Adipocyte (in vitro differentiated cells): ENCODE results near the gene NFASC.

ENCODE experiments used
- DNase-seq: peaks from one replicate; pipeline ENCODE4 v3.0.0-alpha.2; 2015; ENCODE audit warnings: low read depth
- H3K27me3 ChIP-seq: replicated peaks from 2 replicates; pipeline ENCODE4 v1.7.0; 2013; ENCODE audit warnings: mild to moderate bottlenecking, low read length, moderate library complexity; ENCODE audit not compliant: control insufficient read depth, insufficient read depth
- H3K36me3 ChIP-seq: 2 replicates; pipeline ENCODE4 v1.7.0; 2013; ENCODE audit warnings: low read length, mild to moderate bottlenecking, moderate library complexity; ENCODE audit not compliant: control insufficient read depth, insufficient read depth, severe bottlenecking
- H3K4me1 ChIP-seq: 2 replicates; pipeline ENCODE4 v1.7.0; 2013; ENCODE audit warnings: mild to moderate bottlenecking, low read length, moderate library complexity; ENCODE audit not compliant: control insufficient read depth, insufficient read depth
- H3K4me3 ChIP-seq: 2 replicates; pipeline ENCODE4 v1.7.0; 2013; ENCODE audit warnings: mild to moderate bottlenecking, low read length, moderate library complexity
- H3K9ac ChIP-seq: 2 replicates; pipeline ENCODE4 v1.7.0; 2013; ENCODE audit warnings: mild to moderate bottlenecking, low read length, moderate library complexity
- H3K9me3 ChIP-seq: 2 replicates; pipeline ENCODE4 v1.7.0; 2013; ENCODE audit warnings: mild to moderate bottlenecking, low read length, moderate library complexity; ENCODE audit not compliant: control insufficient read depth

Gene NFASC

GRCh38 chr1:204961765-204962419 is 91.2 kb downstream of the NFASC start:
- Histone ChIP-seq H3K27me3 (no peaks in the 10 kb centered on the region), H3K9ac (no peak overlapping the region), H3K9me3 (no peaks in the 10 kb centered on the region), H3K4me3 (no peak overlapping the region), H3K4me1 (peaks cover 19% of the 10 kb centered on the region), H3K36me3 (peaks cover 40% of the 10 kb centered on the region)
- no peak for DNase-seq

GRCh38 chr1:204962742-204963632 is 92.3 kb downstream of the NFASC start:
- Histone ChIP-seq H3K27me3 (no peaks in the 10 kb centered on the region), H3K4me1 (peaks cover 19% of the 10 kb centered on the region), H3K9me3 (no peaks in the 10 kb centered on the region), H3K9ac (no peak overlapping the region), H3K36me3 (peaks cover 35% of the 10 kb centered on the region), H3K4me3 (no peak overlapping the region)
- no peak for DNase-seq

- Histone ChIP-seq H3K36me3 (peaks cover 34% of the 10 kb centered on the region), H3K9me3 (no peaks in the 10 kb centered on the region), H3K27me3 (no peaks in the 10 kb centered on the region), H3K4me1 (peaks cover 8% of the 10 kb centered on the region), H3K9ac (no peak overlapping the region), H3K4me3 (no peak overlapping the region)
- DNase-seq = no peak
These were observed 96.8 kb downstream of the NFASC start for GRCh38 chr1:204967451-204967850.

GRCh38 chr1:204968135-204968534 is 97.5 kb downstream of the NFASC start:
- no peak overlapping the region for H3K9ac ChIP-seq
- peaks cover 10% of the 10 kb centered on the region for H3K4me1 ChIP-seq
- no peak overlapping the region for H3K4me3 ChIP-seq
- peaks cover 34% of the 10 kb centered on the region for H3K36me3 ChIP-seq
- DNase-seq = no peak
- no peaks in the 10 kb centered on the region for H3K27me3 ChIP-seq
- no peaks in the 10 kb centered on the region for H3K9me3 ChIP-seq

GRCh38 chr1:204968951-204969350 is 98.3 kb downstream of the NFASC start:
- H3K9me3 ChIP-seq = no peaks in the 10 kb centered on the region
- H3K27me3 ChIP-seq = no peaks in the 10 kb centered on the region
- H3K4me3 ChIP-seq = no peak overlapping the region
- H3K4me1 ChIP-seq = peaks cover 10% of the 10 kb centered on the region
- no peak for DNase-seq
- H3K36me3 ChIP-seq = peaks cover 35% of the 10 kb centered on the region
- H3K9ac ChIP-seq = no peak overlapping the region

GRCh38 chr1:204970937-204971336 is 100.3 kb downstream of the NFASC start:
- H3K4me3 ChIP-seq = no peak overlapping the region
- H3K36me3 ChIP-seq = peaks cover 41% of the 10 kb centered on the region
- no peak overlapping the region for H3K9ac ChIP-seq
- no peak for DNase-seq
- H3K27me3 ChIP-seq = no peaks in the 10 kb centered on the region
- no peaks in the 10 kb centered on the region for H3K9me3 ChIP-seq
- peaks cover 10% of the 10 kb centered on the region for H3K4me1 ChIP-seq

- DNase-seq = peak; percentile 52
- no peak overlapping the region for H3K4me3 ChIP-seq
- peaks cover 10% of the 10 kb centered on the region for H3K4me1 ChIP-seq
- no peaks in the 10 kb centered on the region for H3K9me3 ChIP-seq
- no peaks in the 10 kb centered on the region for H3K27me3 ChIP-seq
- peaks cover 47% of the 10 kb centered on the region for H3K36me3 ChIP-seq
- H3K9ac ChIP-seq = no peak overlapping the region
These were observed 101.1 kb downstream of the NFASC start for GRCh38 chr1:204971517-204972336.

- no peaks in the 10 kb centered on the region for H3K27me3 ChIP-seq
- H3K4me1 ChIP-seq = peaks cover 10% of the 10 kb centered on the region
- H3K36me3 ChIP-seq = peaks cover 54% of the 10 kb centered on the region
- peak; percentile 7 for DNase-seq
- no peaks in the 10 kb centered on the region for H3K9me3 ChIP-seq
- no peak overlapping the region for H3K4me3 ChIP-seq
- no peak overlapping the region for H3K9ac ChIP-seq
These were observed 101.8 kb downstream of the NFASC start for GRCh38 chr1:204972426-204972825.

- H3K9ac ChIP-seq = no peak overlapping the region
- peaks cover 53% of the 10 kb centered on the region for H3K36me3 ChIP-seq
- no peak overlapping the region for H3K4me3 ChIP-seq
- H3K27me3 ChIP-seq = no peaks in the 10 kb centered on the region
- H3K9me3 ChIP-seq = no peaks in the 10 kb centered on the region
- no peak for DNase-seq
- H3K4me1 ChIP-seq = peaks cover 10% of the 10 kb centered on the region
These were observed 102.8 kb downstream of the NFASC start for GRCh38 chr1:204973449-204973848.

GRCh38 chr1:204974327-204974726 is 103.7 kb downstream of the NFASC start:
- Histone ChIP-seq H3K36me3 (peaks cover 51% of the 10 kb centered on the region), H3K9me3 (no peaks in the 10 kb centered on the region), H3K4me3 (no peak overlapping the region), H3K4me1 (peaks cover 10% of the 10 kb centered on the region), H3K27me3 (no peaks in the 10 kb centered on the region), H3K9ac (no peak overlapping the region)
- DNase-seq = no peak

- no peaks in the 10 kb centered on the region for H3K27me3 ChIP-seq
- DNase-seq = no peak
- H3K9ac ChIP-seq = no peak overlapping the region
- peaks cover 11% of the 10 kb centered on the region for H3K4me1 ChIP-seq
- no peaks in the 10 kb centered on the region for H3K9me3 ChIP-seq
- no peak overlapping the region for H3K4me3 ChIP-seq
- peaks cover 57% of the 10 kb centered on the region for H3K36me3 ChIP-seq
These were observed 104.4 kb downstream of the NFASC start for GRCh38 chr1:204975021-204975420.
